Subcutaneous adipose tissue (tissue), 4 donors: ENCODE data around the gene BMP2K. TPM values are rescaled to one million over a fixed set of nuclear protein-coding genes. Genes with fewer than 3 reads are reported as not detected.

Source experiments
- total RNA-seq, 4 donors: library from RNA; depleted of rRNA; stranded (reverse); fragments of >200 nt; gene quantifications; one replicate each; pipeline ENCODE4 v1.1.0, GENCODE V29; 2016
- TF ChIP-seq, protein P1 (sequence below): fragments of 450-650 bp; IDR thresholded peaks from one replicate; pipeline ENCODE4 v1.5.1; 2016; ENCODE audit warnings: low read depth, mild to moderate bottlenecking, control low read depth, antibody characterized with exemption, moderate library complexity

Gene BMP2K
- total RNA-seq, 4 donors from 2014 or later = 32.2 to 100 (median 57.7) TPM

DNA sequence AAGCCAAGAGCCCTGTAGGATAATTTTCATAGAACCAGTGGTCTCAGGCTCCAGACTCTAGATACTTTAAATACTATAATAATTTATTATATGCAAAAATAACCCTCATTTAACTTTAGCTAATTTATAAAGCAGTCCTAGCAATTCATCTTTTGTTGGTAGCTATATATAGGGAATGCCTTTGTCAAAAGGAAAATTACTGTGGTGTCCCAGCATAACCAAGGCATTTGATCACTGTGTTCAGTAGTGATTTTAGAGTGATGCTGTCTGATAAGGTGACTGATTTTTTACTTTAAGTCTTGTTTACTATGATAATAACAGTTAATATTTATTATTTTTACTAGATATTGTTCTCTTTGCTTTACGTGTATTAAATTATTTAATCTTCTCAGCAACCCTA is 101.9 kb downstream of the BMP2K start:
- TF ChIP-seq, protein P1, sequence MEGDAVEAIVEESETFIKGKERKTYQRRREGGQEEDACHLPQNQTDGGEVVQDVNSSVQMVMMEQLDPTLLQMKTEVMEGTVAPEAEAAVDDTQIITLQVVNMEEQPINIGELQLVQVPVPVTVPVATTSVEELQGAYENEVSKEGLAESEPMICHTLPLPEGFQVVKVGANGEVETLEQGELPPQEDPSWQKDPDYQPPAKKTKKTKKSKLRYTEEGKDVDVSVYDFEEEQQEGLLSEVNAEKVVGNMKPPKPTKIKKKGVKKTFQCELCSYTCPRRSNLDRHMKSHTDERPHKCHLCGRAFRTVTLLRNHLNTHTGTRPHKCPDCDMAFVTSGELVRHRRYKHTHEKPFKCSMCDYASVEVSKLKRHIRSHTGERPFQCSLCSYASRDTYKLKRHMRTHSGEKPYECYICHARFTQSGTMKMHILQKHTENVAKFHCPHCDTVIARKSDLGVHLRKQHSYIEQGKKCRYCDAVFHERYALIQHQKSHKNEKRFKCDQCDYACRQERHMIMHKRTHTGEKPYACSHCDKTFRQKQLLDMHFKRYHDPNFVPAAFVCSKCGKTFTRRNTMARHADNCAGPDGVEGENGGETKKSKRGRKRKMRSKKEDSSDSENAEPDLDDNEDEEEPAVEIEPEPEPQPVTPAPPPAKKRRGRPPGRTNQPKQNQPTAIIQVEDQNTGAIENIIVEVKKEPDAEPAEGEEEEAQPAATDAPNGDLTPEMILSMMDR = no peak

DNA sequence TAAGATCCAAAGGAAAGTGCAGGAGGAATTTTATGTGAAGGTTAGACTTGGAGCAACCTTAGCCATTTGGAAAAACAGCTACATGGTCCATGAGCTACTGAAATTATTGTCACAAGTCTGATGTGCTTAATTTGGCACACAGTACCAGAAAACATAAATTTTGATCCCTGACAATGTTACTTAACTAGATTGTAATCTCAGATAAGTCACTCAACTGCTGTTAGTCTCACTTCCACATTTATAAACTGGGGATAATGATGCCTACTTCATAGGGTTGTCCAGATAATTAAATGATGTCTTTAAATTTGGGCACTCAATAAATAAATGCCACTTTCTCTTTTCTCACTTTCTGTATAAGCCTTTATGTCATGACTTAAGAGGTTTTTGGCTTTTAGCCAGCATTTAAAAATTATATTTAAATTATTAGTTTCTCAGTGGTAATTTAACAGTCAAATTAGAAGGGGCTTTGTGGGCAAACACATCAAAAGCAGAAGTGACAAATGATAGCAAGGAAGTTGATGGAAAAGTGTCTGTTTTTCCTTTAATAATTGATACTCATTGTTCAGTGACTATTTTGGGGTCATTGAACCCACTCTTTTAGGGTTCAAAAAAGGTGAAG is 104.8 kb downstream of the BMP2K start:
- TF ChIP-seq, protein P1 = no peak

DNA sequence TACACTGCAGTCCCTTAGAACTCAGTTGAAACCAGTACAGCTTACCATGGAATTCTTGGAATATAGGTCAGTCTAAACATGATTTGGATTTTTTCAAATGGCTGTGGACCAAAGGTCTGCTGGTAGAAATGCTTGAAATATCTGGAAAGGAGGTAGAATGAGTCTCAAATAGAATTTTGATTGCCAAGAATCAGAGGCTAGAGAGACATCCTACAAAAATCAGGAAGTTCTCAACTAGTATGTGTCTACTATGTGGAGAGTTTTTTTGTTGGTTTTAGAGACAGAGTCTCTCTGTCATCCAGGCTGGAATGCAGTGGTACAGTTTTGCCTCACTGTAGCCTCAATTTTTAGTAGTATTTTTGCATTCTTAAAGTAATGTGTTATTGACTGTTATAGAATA is 109.4 kb downstream of the BMP2K start:
- TF ChIP-seq, protein P1 = no peak

DNA sequence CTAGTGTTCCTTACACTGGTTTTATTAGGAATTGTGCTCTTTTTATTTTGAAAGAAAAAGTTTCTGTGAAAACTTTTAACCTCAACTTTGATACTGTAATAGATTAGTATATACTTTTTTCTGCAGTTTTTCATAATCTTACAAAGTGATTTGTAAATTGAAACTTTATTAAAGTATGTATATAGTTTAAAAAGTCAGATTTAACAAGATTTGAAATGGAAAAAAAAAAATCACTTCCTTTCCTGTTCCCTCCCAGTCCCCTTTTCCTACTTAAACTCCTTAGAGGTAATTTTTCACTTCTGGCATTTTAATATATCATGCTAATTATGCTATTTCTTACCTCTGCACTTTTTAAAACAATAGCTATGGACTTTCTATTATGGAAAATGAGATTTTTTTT is 113.8 kb downstream of the BMP2K start:
- TF ChIP-seq, protein P1 = no peak

DNA sequence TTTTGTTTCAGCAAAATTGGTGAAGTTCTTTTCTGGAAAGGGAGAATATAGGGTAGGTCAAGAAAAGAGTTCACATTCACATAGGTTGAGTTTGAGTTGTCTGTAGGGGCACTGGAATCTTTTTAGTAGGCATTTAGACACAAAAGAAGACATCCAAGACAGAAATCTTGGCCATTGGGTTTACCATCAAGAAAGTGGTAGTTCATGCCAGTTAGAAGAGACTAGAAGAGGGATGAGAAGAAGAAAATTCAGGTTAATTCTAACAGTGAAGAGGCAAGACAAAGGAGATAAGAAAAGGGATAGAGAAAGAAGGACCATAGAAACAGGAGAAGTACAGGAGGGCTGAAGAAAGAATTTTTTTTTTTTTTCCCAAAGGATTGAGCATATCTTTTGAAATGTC is 123.2 kb downstream of the BMP2K start:
- TF ChIP-seq, protein P1 = no peak

DNA sequence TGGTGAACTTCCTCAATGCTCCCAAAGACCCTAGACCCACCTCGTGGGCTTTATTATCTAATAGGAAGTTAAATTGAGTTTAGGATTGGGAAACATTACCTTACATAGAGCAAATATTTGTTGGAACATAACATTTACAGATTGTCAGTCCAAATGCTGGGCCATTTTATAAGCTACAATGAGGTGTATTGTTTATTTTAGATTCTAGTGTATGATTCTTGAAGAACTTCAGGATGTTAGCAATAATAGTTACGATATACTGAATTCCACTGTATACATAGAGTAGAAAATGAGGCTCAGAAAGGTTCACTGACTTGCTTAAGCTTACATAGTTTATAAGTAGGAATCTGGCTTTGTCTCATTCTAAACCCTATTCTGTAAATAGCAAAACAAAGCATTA is 125.7 kb downstream of the BMP2K start:
- TF ChIP-seq, protein P1 = no peak

DNA sequence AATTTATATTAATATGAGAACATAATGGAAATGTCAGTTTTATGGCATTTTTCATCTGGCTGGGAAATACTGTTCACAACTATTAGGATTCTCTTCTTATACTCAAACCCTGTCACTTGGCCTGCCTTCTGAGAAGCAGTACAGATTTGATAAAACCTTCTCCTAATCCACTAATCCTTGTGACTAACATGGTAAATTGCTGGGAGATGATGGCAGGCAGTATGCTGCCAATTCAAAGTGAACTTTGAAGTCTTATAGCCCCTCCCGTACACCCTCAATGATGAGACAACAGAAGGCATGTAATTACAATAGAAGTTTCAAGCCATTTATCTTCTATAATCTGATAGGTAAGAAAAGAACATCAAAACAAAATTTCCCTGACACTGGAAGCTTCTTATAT is 126.1 kb downstream of the BMP2K start:
- TF ChIP-seq, protein P1 = no peak
